ENCODE measurements around the gene ZNF532. TPM values are rescaled to one million over a fixed set of nuclear protein-coding genes. Genes with fewer than 3 reads are reported as not detected.

Gene ZNF532
- total RNA-seq, 6 donors from 2014 or later: 35.6 to 76.5 (median 42.9) TPM

DNA sequence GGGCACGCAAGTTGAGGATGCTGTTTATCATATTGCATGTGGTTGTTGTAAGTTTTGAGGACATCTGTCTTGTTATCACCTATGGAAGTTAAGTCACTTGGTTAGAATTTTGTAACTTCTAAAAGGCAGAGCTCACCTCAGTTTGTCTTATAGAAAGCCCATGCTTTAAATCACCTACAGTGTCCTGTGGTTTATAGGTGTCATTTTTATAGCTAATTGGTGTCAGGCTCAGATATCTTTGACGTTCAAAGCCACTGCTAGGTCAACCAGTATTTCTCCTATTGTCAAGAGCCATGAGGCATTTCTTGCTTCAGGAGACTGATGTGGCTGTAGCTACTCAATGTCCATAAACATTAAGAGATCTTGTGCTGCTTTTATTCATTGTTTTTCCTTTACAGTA, 16.8 kb downstream of the ZNF532 start:
- no peak for ATAC-seq (ENCODE audit: low FRiP score in 2 of 2)
- peaks cover 0 to 4% (median 2%) of the 10 kb centered on the region in 4 donors for H3K4me1 ChIP-seq
- 46 to 85% methylated on average over 2 of the region's 2 CpGs for WGBS, 2 donors
- H3K36me3 ChIP-seq: peaks cover 0 to 21% (median 2%) of the 10 kb centered on the region in 4 donors
- H3K27ac ChIP-seq: no peak overlapping the region
- H3K27me3 ChIP-seq: no peaks in the 10 kb centered on the region
- no peak for DNase-seq
- TF ChIP-seq POLR2AphosphoS5 (IDR thresholded peaks at IDR 0.05) (no peak), EP300 (IDR thresholded peaks at IDR 0.05) (no peak), POLR2A (IDR thresholded peaks at IDR 0.05) (no peak)
- TF ChIP-seq, protein P1, sequence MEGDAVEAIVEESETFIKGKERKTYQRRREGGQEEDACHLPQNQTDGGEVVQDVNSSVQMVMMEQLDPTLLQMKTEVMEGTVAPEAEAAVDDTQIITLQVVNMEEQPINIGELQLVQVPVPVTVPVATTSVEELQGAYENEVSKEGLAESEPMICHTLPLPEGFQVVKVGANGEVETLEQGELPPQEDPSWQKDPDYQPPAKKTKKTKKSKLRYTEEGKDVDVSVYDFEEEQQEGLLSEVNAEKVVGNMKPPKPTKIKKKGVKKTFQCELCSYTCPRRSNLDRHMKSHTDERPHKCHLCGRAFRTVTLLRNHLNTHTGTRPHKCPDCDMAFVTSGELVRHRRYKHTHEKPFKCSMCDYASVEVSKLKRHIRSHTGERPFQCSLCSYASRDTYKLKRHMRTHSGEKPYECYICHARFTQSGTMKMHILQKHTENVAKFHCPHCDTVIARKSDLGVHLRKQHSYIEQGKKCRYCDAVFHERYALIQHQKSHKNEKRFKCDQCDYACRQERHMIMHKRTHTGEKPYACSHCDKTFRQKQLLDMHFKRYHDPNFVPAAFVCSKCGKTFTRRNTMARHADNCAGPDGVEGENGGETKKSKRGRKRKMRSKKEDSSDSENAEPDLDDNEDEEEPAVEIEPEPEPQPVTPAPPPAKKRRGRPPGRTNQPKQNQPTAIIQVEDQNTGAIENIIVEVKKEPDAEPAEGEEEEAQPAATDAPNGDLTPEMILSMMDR (IDR thresholded peaks at IDR 0.05): no peak
- H3K4me3 ChIP-seq: no peak overlapping the region
- H3K9me3 ChIP-seq: no peaks in the 10 kb centered on the region

DNA sequence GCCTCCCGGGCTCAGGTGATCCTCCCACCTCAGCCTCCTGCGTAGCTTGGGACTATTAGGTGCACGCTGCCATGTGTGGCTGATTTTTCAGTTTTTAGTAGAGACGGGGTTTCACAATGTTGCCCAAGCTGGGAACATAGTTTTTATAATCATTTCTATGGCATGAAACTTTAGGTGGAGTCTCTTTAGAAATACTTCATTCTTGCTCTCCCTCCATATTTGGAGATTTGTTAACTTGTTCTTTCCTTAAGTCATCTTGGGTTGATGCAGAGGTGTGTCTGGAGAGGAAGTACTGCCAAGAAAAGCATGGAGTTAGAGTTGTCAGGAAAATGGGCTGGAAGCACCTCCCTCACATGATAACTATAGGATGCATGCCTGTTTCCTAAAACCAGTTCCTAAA, 17.4 kb downstream of the ZNF532 start:
- Histone ChIP-seq H3K4me3 (no peak overlapping the region), H3K9me3 (no peaks in the 10 kb centered on the region), H3K4me1 (peaks cover 3 to 8% (median 5%) of the 10 kb centered on the region in 4 donors), H3K27me3 (no peaks in the 10 kb centered on the region), H3K27ac (no peak overlapping the region), H3K36me3 (peaks cover 0 to 16% (median 1%) of the 10 kb centered on the region in 4 donors)
- TF ChIP-seq EP300 (IDR thresholded peaks at IDR 0.05): no peak
- no peak for TF ChIP-seq POLR2AphosphoS5 (IDR thresholded peaks at IDR 0.05)
- TF ChIP-seq, protein P1 (IDR thresholded peaks at IDR 0.05): no peak
- no peak for TF ChIP-seq POLR2A (IDR thresholded peaks at IDR 0.05)
- WGBS, 2 donors: 91 to 96% methylated on average over 4 of the region's 4 CpGs
- ATAC-seq (ENCODE audit: low FRiP score in 2 of 2) (no peak), DNase-seq (no peak)

DNA sequence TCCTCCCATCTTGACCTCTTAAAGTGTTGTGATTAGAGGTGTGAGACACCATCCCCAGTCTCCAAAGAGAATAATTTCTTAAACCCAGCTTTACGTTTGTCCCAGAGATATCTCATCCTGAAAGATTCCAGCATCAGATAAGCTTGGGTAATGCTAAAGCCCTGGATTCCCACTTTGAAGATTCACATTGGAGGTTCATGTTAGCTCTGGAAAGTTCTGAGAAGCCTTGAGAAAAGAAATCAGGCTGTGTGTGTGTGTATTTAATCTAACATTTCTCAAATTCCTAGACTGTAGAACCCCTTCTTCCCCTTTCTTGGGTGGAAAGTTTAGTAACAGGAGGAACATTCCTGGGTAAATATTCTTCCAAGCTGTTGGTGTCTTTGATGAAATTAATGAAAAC, 18.0 kb downstream of the ZNF532 start:
- DNase-seq (no peak), ATAC-seq (ENCODE audit: low FRiP score in 2 of 2) (no peak)
- no peaks in the 10 kb centered on the region for H3K27me3 ChIP-seq
- TF ChIP-seq POLR2AphosphoS5 (IDR thresholded peaks at IDR 0.05) (no peak), EP300 (IDR thresholded peaks at IDR 0.05) (no peak), POLR2A (IDR thresholded peaks at IDR 0.05) (no peak)
- TF ChIP-seq, protein P1 (IDR thresholded peaks at IDR 0.05): no peak
- peaks cover 4 to 14% (median 11%) of the 10 kb centered on the region in 4 donors for H3K4me1 ChIP-seq
- WGBS, 2 donors: 42% methylated on average over 1 of the region's 1 CpG; no CpG with 5 or more reads in 1 of the 2 donors
- H3K36me3 ChIP-seq: peaks cover 0 to 14% (median 1%) of the 10 kb centered on the region in 4 donors
- H3K4me3 ChIP-seq: no peak overlapping the region
- peak overlapping the region in 1 of 4 donors; percentile 15 for H3K27ac ChIP-seq
- H3K9me3 ChIP-seq: no peaks in the 10 kb centered on the region

DNA sequence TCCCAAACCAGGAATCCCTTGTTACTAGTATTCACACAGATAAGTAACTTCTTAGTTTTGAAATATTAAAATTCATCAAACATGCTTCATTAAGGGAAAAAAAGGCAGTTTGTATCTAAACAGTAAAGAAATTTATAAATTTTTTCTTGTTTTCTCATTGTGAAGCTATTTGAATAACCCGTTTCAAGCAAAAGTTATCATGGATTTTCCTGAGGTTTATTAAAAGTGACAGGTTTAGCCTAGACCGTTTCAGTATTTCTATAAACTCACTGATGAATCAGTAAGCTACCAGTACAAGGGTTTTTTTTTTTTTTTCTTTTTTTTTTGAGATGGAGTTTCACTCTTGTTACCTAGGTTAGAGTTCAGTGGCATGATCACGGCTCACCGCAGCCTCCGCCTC, 20.0 kb downstream of the ZNF532 start:
- Histone ChIP-seq H3K4me1 (peaks cover 4 to 18% (median 13%) of the 10 kb centered on the region in 4 donors), H3K27ac (no peak overlapping the region), H3K9me3 (no peaks in the 10 kb centered on the region), H3K4me3 (no peak overlapping the region), H3K27me3 (no peaks in the 10 kb centered on the region), H3K36me3 (no peaks in the 10 kb centered on the region)
- no peak for ATAC-seq (ENCODE audit: low FRiP score in 2 of 2)
- WGBS, 2 donors: 92% methylated on average over 5 of the region's 5 CpGs
- TF ChIP-seq POLR2A (IDR thresholded peaks at IDR 0.05): no peak
- TF ChIP-seq, protein P1 (IDR thresholded peaks at IDR 0.05): no peak
- TF ChIP-seq EP300 (IDR thresholded peaks at IDR 0.05): no peak
- TF ChIP-seq POLR2AphosphoS5 (IDR thresholded peaks at IDR 0.05): no peak
- DNase-seq: no peak

DNA sequence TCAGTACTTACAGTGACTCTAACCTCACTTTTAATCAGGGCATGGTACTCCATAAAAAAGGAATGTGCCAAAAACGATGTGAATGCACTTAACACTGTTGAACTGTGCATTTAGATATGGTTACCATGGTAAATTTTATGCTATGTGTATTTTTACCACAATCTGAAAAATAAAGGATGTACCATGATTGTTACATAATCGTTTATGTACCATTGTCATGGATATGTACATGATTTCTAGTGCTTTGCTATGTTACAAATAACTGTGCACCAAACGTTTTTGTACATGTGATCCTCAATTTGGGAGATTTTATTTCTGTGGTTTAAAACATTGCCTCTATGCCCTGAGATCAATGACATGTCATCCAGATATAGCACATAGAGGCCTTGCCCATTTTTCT, 21.8 kb downstream of the ZNF532 start:
- Histone ChIP-seq H3K36me3 (no peaks in the 10 kb centered on the region), H3K27ac (peak overlapping the region in 3 of 4 donors; percentile 73 to 84 (median 78)), H3K4me1 (peaks cover 4 to 24% (median 15%) of the 10 kb centered on the region in 4 donors), H3K27me3 (no peaks in the 10 kb centered on the region), H3K4me3 (no peak overlapping the region), H3K9me3 (no peaks in the 10 kb centered on the region)
- DNase-seq (no peak), ATAC-seq (ENCODE audit: low FRiP score in 2 of 2) (no peak)
- whole genome bisulfite sequencing, 2 donors: 49 to 53% methylated on average over 3 of the region's 3 CpGs
- no peak for TF ChIP-seq POLR2A (IDR thresholded peaks at IDR 0.05)
- no peak for TF ChIP-seq EP300 (IDR thresholded peaks at IDR 0.05)
- TF ChIP-seq, protein P1 (IDR thresholded peaks at IDR 0.05): no peak
- no peak for TF ChIP-seq POLR2AphosphoS5 (IDR thresholded peaks at IDR 0.05)

All from upper lobe of left lung (tissue), 6 donors.